AG09309 (cell line): ENCODE results near the gene RCC1.
"Not testable (repeated sequence)": the region's sequence is repeated elsewhere in the genome, so short reads cannot be mapped to it uniquely, and the experiment has no call there.

Source experiments
- DNase-seq: peaks from one replicate; pipeline ENCODE4 v3.0.0-alpha.2; 2010; ENCODE audit warnings: low read depth
- H3K4me3 ChIP-seq: 2 replicates; pipeline ENCODE4 v1.5.1; 2011; ENCODE audit warnings: mild to moderate bottlenecking, low read depth, low read length, moderate library complexity; ENCODE audit not compliant: control insufficient read depth
- TF ChIP-seq, protein P1 (sequence below): IDR thresholded peaks from 2 replicates; pipeline ENCODE4 v1.5.1; 2011; ENCODE audit warnings: mild to moderate bottlenecking, low read depth, low read length, inconsistent platforms; ENCODE audit not compliant: insufficient read depth, control insufficient read depth; ENCODE audit errors: missing control alignments

Gene RCC1

DNA sequence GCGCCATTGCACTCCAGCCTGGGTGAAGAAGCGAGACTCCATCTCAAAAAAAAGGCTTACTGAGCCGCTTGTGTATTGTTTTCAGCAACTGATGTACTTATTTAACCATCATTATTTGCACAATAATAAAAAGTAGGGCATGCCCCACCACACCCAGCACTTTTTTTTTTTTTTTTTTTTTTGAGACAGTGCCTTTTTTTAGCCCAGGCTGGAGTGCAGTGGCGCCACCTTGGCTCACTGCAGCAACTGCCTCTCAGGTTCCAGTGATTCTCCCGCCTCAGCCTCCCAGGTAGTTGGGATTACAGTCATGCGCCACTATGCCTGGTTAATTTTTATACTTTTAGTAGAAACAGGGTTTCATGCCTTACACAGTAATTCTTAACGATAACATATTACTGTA lies 34.8 kb downstream of the RCC1 start:
- TF ChIP-seq, protein P1, sequence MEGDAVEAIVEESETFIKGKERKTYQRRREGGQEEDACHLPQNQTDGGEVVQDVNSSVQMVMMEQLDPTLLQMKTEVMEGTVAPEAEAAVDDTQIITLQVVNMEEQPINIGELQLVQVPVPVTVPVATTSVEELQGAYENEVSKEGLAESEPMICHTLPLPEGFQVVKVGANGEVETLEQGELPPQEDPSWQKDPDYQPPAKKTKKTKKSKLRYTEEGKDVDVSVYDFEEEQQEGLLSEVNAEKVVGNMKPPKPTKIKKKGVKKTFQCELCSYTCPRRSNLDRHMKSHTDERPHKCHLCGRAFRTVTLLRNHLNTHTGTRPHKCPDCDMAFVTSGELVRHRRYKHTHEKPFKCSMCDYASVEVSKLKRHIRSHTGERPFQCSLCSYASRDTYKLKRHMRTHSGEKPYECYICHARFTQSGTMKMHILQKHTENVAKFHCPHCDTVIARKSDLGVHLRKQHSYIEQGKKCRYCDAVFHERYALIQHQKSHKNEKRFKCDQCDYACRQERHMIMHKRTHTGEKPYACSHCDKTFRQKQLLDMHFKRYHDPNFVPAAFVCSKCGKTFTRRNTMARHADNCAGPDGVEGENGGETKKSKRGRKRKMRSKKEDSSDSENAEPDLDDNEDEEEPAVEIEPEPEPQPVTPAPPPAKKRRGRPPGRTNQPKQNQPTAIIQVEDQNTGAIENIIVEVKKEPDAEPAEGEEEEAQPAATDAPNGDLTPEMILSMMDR = peak; percentile 18
- H3K4me3 ChIP-seq = no peak overlapping the region
- DNase-seq = no peak

DNA sequence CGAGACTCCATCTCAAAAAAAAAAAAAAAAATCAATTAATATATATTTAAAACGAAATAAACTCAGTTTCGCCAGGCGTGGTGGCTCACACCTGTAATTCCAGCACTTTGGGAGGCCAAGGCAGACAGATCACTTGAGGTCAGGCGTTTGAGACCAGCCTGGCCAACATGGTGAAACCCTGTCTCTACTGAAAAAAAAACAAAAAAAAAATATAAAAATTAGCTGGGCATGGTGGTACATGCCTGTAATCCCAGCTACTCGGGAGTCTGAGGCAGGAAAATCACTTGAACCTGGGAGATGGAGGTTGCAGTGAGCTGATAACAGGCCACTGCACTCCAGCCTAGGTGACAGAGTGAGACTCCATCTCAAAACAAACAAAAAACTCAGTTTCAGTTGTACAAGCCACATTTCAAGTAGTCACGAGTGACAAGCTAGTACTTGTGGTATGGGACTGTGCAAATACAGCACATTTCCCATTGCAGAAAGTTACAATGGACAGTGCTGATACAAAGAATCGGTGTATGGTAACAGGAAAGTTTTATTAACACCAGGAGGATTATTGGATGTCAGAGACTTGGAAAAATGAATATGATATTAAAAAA lies 35.7 kb downstream of the RCC1 start:
- DNase-seq = not testable (repeated sequence)

DNA sequence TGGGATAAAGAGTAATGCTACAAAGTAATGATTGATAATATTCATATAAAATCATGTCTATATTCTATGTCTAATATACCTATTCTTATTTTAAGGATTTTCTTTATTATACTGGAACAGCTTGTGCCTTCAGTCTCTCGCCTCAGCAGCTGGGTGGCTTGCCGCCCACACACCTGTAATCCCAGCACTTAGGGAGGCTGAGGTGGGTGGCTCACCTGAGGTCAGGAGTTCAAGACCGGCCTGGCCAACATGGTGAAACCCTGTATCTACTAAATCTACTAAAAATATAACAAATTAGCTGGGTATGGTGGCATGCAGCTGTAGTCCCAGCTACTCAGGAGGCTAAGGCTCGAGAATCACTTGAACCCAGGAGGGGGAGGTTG lies 39.4 kb downstream of the RCC1 start:
- TF ChIP-seq, protein P1 = no peak
- no peak overlapping the region for H3K4me3 ChIP-seq
- DNase-seq = no peak

More for the DNA sequence above, 35.7 kb downstream of the RCC1 start:
- not testable (repeated sequence) for H3K4me3 ChIP-seq

DNA sequence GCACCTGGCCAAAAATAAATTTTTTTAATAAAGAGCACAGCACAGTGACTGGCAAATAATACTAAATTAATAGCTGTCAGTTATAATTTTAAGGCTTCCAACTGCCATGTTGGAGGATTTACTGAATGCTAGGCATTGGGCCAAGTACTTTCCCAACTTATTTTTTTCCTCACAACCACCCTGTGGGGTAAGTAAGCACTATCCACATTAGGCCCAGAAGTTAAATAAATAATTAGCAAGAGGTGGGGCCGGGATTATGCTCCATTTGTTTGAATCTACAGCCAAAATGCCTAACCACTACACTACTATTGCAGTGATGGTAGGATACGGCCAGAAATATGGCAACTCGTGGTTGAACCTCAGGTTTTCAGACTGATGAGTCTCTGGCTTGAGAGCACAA lies 42.5 kb downstream of the RCC1 start:
- TF ChIP-seq, protein P1 = no peak
- H3K4me3 ChIP-seq = no peak overlapping the region
- DNase-seq = no peak

DNA sequence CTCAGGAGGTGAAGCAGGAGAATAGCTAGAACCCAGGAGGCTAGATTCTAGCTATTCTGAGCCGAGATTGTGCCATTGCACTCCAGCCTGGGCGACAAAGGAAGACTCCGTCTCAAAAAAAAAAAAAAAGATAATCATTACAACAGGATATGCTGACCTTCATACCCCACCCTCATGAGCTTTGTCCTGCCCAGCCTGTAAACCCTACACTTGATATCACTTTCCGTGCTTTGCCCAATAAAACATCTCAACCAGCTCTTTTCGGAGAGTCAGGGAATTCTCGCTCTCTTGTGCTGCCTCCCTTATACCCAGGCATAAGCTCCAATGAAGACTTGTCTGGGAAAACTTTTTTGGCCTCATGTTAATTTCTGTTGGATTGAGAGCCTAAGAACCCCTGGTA lies 45.5 kb downstream of the RCC1 start:
- no peak overlapping the region for H3K4me3 ChIP-seq
- DNase-seq = no peak
- TF ChIP-seq, protein P1 = no peak

DNA sequence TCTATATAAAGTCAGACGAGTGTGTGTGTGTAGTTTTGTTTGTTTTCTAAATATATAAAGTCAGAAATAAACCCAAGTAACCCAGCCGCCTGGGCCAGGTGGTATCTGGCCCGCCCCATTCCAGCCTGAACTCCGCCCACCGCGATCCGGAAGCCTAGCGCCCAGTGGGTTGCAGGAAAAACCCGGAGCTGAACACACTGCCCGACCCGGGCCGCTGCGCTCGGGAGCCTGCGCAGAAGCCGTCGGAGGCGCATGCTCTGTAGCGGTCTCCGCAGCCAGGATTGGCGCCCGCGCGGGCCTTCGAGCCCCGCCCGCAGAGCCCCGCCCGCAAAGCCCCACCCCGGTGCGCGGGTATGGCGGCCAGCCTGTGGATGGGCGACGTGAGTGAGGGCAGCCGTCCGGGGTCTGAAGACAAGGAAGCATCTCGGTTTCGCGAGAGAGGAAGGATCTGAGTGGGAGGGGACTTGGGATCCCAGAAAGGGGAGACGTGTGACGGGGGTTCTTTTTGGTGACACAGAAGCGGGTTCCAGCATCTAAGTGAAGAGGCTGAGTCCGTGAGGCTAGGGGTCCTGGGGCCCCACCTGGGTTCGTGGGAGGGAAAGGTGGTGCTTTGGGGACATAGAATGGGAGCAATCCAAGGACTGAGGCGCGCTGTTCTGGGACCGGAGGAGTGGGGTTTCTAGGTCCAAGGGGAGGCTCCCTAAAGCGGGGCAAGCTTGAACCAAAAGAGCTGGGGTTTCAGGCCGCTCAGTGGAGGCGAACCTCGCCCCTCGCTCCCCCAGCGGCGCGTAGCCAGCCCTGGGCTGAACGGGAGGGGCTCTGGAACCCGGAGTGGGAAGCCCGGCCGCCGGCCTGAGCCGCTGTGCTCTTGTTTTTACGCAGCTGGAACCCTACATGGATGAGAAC lies 47.2 kb downstream of the RCC1 start, which contains the start of gene TRNAU1AP:
Gene TRNAU1AP (plus strand): TSS at position 328 of the 906 bp plus-strand sequence. CDS start 26 bp downstream, at position 354.
- peak; percentile 84 for DNase-seq
- H3K4me3 ChIP-seq = peak within 1 kb of the TSS; percentile 91
- TF ChIP-seq, protein P1 = no peak

DNA sequence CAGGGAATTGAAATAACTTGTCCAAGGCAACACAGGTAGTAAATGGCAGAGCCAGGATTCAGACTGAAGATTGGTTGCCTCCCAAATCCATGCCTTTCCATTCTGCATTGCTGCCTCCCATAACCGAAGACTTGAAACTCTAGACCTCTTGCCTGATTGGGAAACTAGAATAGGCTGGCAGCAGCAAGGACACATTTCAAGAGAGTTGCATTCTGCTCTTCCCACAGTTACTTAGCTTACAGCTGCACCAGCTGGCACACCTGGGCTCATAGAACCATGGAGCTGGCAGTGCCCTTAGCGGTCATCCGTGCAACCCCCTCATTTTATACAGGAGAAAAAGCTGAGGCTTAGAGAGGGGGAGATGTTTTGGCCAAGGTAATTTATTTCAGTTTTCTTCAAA lies 55.0 kb downstream of the RCC1 start:
- TF ChIP-seq, protein P1 = no peak
- H3K4me3 ChIP-seq = no peak overlapping the region
- no peak for DNase-seq
